ENCODE data around the gene SHISA9. TPM values are rescaled to one million over a fixed set of nuclear protein-coding genes. Genes with fewer than 3 reads are reported as not detected.
"Not testable (repeated sequence)": the region's sequence is repeated elsewhere in the genome, so short reads cannot be mapped to it uniquely, and the experiment has no call there.

Gene SHISA9
- total RNA-seq, 1 donor from 2014 or later, result 96.6 TPM

DNA sequence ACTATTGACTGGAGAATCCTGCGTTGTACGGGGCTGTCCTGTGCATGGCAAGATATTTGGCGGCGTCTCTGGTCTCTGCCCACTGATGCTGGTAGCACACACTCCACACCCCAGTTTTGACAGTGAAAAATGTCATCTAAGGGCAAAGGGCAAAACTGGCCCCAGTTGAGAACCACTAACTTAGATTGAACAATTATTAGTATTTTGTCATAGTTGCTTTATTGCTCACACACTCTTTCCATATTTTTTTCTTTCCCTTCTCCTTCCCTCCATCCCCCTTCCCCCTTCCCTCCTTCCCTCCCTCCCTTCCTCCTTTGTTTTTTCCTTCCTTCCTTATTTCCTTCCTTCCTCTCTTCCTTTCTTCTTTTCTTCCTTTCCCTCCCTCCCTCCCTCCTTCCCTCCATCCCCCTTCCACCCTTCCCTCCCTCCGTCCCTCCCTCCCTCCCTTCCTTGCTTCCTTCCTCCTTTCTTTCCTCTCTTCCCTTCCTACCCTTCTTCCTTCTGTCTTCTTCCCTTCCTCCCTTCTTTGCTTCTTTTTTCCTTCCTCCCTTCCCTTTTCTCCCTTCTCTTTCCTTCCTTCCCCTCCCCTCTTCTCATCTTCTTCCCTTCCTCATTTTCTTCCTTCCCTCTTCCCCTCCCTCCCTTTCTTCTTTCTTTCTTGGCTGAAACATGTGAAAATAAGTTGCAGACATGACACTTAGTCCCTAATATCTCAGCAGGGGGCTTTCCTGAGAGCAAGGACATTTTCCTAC, 5.5 kb downstream of the SHISA9 start:
- no peak overlapping the region for H3K27ac Mint-ChIP-seq (ENCODE audit: unreplicated experiment)
- peaks cover 22% of the 10 kb centered on the region for H3K4me1 Mint-ChIP-seq (ENCODE audit: low read depth, unreplicated experiment)
- peak overlapping the region; percentile 30 for H3K4me3 Mint-ChIP-seq (ENCODE audit: unreplicated experiment)

GRCh38 chr16:12907670-12908233, 6.4 kb downstream of the SHISA9 start:
- Mint-ChIP-seq H3K36me3 (ENCODE audit: unreplicated experiment) (no peaks in the 10 kb centered on the region), H3K4me1 (ENCODE audit: low read depth, unreplicated experiment) (peaks cover 25% of the 10 kb centered on the region), H3K4me3 (ENCODE audit: unreplicated experiment) (peak overlapping the region; percentile 30), H3K9me3 (ENCODE audit: unreplicated experiment) (peaks cover 9% of the 10 kb centered on the region), H3K27ac (ENCODE audit: unreplicated experiment) (no peak overlapping the region), H3K27me3 (ENCODE audit: unreplicated experiment) (no peaks in the 10 kb centered on the region)
- peak; percentile 29 for TF ChIP-seq CTCF (IDR thresholded peaks at IDR 0.05; ENCODE audit: partially characterized antibody, unreplicated experiment)
- DNase-seq, result no peak

More for the DNA sequence above, 5.5 kb downstream of the SHISA9 start:
- peaks cover 10% of the 10 kb centered on the region for H3K9me3 Mint-ChIP-seq (ENCODE audit: unreplicated experiment)
- TF ChIP-seq CTCF (IDR thresholded peaks at IDR 0.05; ENCODE audit: partially characterized antibody, unreplicated experiment), result no peak
- no peaks in the 10 kb centered on the region for H3K36me3 Mint-ChIP-seq (ENCODE audit: unreplicated experiment)
- no peak for DNase-seq
- peaks cover 2% of the 10 kb centered on the region for H3K27me3 Mint-ChIP-seq (ENCODE audit: unreplicated experiment)

DNA sequence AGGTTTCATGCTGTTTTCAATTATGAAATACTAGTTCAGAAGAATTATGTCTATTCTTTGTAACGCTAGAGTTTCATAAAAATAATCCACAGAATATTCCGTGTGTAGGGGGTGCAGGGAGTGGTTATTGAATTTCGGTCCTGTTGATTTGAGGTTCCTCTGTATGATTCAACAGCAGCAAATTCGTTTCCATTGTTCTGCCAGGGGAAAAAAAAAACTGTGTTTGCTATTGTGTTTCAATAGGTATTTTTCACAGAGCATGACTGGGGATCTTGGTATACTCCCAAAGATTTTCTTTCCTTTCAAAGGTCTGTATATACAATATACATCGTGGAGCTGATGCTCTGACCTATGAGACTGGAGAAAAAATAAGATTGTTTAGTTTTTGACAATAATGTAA, 15.8 kb downstream of the SHISA9 start:
- no peak for TF ChIP-seq CTCF (IDR thresholded peaks at IDR 0.05; ENCODE audit: partially characterized antibody, unreplicated experiment)
- Mint-ChIP-seq H3K4me3 (ENCODE audit: unreplicated experiment) (no peak overlapping the region), H3K4me1 (ENCODE audit: low read depth, unreplicated experiment) (peaks cover 2% of the 10 kb centered on the region), H3K27ac (ENCODE audit: unreplicated experiment) (no peak overlapping the region), H3K27me3 (ENCODE audit: unreplicated experiment) (peaks cover 2% of the 10 kb centered on the region), H3K9me3 (ENCODE audit: unreplicated experiment) (no peaks in the 10 kb centered on the region), H3K36me3 (ENCODE audit: unreplicated experiment) (no peaks in the 10 kb centered on the region)
- no peak for DNase-seq

DNA sequence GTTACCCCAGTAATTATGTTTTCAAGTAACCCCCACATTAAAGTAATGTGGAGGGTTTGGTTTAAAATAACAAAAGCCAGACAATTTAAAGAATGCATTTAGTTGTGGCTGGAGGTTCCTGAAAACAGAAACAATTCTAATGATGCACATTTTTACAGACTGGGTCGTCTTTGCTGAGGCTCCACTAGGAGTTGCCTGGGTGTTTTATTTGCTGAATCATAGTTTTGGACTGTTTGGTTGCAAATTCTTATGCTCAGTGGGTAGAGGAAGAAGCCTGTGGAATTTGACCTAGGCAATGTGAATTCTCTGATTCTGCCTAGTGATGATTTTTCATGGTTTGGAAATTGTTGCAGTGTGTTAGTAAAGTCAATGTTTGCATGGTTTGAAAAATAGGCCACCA, 16.3 kb downstream of the SHISA9 start:
- H3K9me3 Mint-ChIP-seq (ENCODE audit: unreplicated experiment), result no peaks in the 10 kb centered on the region
- TF ChIP-seq CTCF (IDR thresholded peaks at IDR 0.05; ENCODE audit: partially characterized antibody, unreplicated experiment), result no peak
- H3K27ac Mint-ChIP-seq (ENCODE audit: unreplicated experiment), result no peak overlapping the region
- H3K4me3 Mint-ChIP-seq (ENCODE audit: unreplicated experiment), result no peak overlapping the region
- DNase-seq, result no peak
- H3K4me1 Mint-ChIP-seq (ENCODE audit: low read depth, unreplicated experiment), result peaks cover 1% of the 10 kb centered on the region
- H3K36me3 Mint-ChIP-seq (ENCODE audit: unreplicated experiment), result no peaks in the 10 kb centered on the region
- H3K27me3 Mint-ChIP-seq (ENCODE audit: unreplicated experiment), result peaks cover 2% of the 10 kb centered on the region

GRCh38 chr16:12920739-12921138, 19.3 kb downstream of the SHISA9 start:
- TF ChIP-seq CTCF (IDR thresholded peaks at IDR 0.05; ENCODE audit: partially characterized antibody, unreplicated experiment), result no peak
- H3K27ac Mint-ChIP-seq (ENCODE audit: unreplicated experiment), result no peak overlapping the region
- H3K4me3 Mint-ChIP-seq (ENCODE audit: unreplicated experiment), result no peak overlapping the region
- H3K4me1 Mint-ChIP-seq (ENCODE audit: low read depth, unreplicated experiment), result peaks cover 11% of the 10 kb centered on the region
- no peaks in the 10 kb centered on the region for H3K36me3 Mint-ChIP-seq (ENCODE audit: unreplicated experiment)
- no peaks in the 10 kb centered on the region for H3K27me3 Mint-ChIP-seq (ENCODE audit: unreplicated experiment)
- DNase-seq, result no peak
- peaks cover 2% of the 10 kb centered on the region for H3K9me3 Mint-ChIP-seq (ENCODE audit: unreplicated experiment)

DNA sequence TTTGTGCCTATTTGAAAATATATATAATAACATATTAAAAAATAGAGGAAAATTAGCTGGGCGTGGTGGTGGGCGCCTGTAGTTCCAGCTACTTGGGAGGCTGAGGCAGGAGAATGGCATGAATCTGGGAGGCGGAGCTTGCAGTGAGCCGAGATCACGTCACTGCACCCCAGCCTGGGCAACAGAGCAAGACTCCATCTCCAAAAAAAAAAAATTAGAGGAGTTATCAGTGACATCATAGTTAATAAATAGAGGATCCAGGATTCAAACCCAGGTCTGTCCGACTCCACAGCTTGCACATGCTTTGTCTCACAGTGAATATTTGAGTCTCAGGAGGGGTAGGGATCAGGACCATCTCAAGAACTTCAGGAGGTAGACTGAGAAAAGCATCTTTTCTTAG, 22.2 kb downstream of the SHISA9 start:
- DNase-seq; H3K4me3 Mint-ChIP-seq (ENCODE audit: unreplicated experiment); H3K27me3 Mint-ChIP-seq (ENCODE audit: unreplicated experiment); H3K27ac Mint-ChIP-seq (ENCODE audit: unreplicated experiment); H3K36me3 Mint-ChIP-seq (ENCODE audit: unreplicated experiment); H3K9me3 Mint-ChIP-seq (ENCODE audit: unreplicated experiment); H3K4me1 Mint-ChIP-seq (ENCODE audit: low read depth, unreplicated experiment): not testable (repeated sequence)

All from glutamatergic neuron (in vitro differentiated cells).